WTC11 (cell line): Measurements from ENCODE around the gene MVD.

Experiments
- ATF2 ChIP-seq: sonication (generic); formaldehyde crosslinking; IDR thresholded peaks from 2 replicates; pipeline ENCODE4 v1.8.1; 2022; ENCODE audit warnings: low read depth, missing genetic modification reagents, borderline replicate concordance
- IRF2 ChIP-seq: sonication (generic); formaldehyde crosslinking; IDR thresholded peaks from 2 replicates; pipeline ENCODE4 v1.8.0; 2022; ENCODE audit warnings: low read depth, missing genetic modification reagents, borderline replicate concordance
- MLX ChIP-seq: sonication (generic); formaldehyde crosslinking; IDR thresholded peaks from 2 replicates; pipeline ENCODE4 v1.8.1; 2023; ENCODE audit warnings: mild to moderate bottlenecking, missing genetic modification reagents, moderate library complexity
- PRDM15 ChIP-seq: sonication (generic); formaldehyde crosslinking; IDR thresholded peaks from 2 replicates; pipeline ENCODE4 v1.8.0; 2022; ENCODE audit warnings: missing genetic modification reagents
- RELA ChIP-seq: sonication (generic); formaldehyde crosslinking; IDR thresholded peaks from 2 replicates; pipeline ENCODE4 v1.8.1; 2022; ENCODE audit warnings: missing genetic modification reagents, mild to moderate bottlenecking, borderline replicate concordance
- TCF7 ChIP-seq: sonication (generic); formaldehyde crosslinking; IDR thresholded peaks from 2 replicates; pipeline ENCODE4 v1.8.0; 2022; ENCODE audit warnings: mild to moderate bottlenecking, low read depth, missing genetic modification reagents, moderate library complexity

- TF ChIP-seq RELA (CRISPR knock-in tag), result no peak
- no peak for TF ChIP-seq PRDM15 (CRISPR knock-in tag)
- TF ChIP-seq MLX (CRISPR knock-in tag), result no peak
- TF ChIP-seq IRF2, result no peak
- TF ChIP-seq ATF2 (CRISPR knock-in tag), result no peak
- no peak for TF ChIP-seq TCF7 (CRISPR knock-in tag)
These were observed 34.3 kb downstream of the MVD start for GRCh38 chr16:88628512-88628974.
